NOMO-1 (cell line): ENCODE measurements around the gene URB2.
"Not testable (repeated sequence)": the region's sequence is repeated elsewhere in the genome, so short reads cannot be mapped to it uniquely, and the experiment has no call there.

Source experiments
- DNase-seq, 2 experiments: peaks; one replicate each; lab custom pipeline; 2025; ENCODE audit not compliant: unreplicated experiment in 2 of 2; lab: John Stamatoyannopoulos, UW

Gene URB2

DNA sequence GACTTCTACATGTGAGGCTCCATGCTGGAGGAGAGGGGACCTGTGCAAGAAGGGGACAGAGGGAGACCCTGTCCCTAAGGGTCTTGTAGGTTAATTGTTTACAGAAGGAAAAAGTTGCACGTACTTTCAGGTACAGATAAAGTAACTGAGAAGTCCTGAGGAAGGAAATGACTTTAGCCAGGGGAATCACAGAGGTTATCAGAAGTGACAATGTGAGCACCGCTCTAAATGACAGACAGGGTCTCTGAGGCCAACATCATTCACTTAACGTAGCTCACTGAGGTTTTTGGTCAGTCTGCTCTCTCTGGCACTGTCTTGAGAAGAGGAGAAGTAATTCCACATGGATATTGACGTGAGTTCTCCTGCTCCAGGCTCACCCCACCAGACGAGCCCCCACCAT is 12.1 kb upstream of the URB2 start:
- DNase-seq = no peak

- DNase-seq = no peak
These were observed 11.3 kb upstream of the URB2 start for GRCh38 chr1:229614701-229615100.

DNA sequence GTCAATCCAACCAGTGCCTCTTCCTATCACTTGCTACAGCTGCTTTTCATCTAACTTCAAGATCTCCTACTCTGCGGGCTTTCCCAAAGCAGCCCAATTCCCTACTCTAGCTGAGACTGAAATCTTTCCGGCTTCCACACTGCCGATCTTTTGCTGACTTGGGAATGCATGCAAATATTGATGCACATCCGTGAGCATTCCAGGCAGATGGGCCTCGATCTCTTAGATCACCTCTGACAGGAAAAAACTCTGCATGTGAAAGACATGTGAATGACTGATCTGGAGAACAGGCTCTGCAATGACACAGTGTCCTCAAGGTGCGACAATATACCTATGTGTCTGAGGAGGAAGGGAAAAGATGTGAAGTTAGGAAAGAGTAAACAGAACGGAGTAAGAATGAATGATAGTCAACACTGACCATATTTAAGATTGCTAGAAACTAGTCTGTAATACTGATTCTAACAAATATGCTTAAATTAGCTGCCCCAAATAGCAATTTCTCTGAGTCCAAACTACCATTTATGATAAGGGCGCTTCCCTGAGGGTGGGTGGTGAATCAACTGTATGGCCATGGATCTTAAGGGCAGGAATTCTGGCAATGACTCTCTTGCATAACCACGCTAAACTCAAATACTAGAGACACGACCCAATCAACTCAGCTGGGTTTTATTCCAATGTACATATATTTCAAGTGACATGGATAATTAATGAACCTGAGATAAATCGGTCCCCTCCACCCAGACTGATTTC is 8.5 kb upstream of the URB2 start:
- no peak for DNase-seq

DNA sequence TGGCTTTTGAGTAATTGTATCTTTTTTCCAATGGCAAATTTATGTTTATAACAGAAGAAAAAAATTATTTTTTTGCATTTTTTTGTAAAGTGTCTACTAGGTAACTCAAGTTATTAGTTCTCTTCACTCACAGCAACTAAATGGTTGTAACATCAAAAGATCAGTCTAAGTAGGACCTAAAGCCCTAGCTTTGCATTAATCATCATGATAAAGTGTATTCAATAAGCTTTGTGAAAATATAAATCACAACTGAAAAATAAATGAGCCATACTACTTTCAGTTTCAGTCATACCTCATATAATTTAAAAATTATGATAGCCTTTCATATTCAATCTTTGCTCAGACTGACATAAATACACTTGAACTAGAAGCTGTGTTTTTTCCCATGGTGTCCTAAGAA is 7.0 kb upstream of the URB2 start:
- DNase-seq = no peak

GRCh38 chr1:229619614-229620013 is 6.4 kb upstream of the URB2 start:
- no peak for DNase-seq

GRCh38 chr1:229620876-229621275 is 5.2 kb upstream of the URB2 start:
- no peak for DNase-seq

DNA sequence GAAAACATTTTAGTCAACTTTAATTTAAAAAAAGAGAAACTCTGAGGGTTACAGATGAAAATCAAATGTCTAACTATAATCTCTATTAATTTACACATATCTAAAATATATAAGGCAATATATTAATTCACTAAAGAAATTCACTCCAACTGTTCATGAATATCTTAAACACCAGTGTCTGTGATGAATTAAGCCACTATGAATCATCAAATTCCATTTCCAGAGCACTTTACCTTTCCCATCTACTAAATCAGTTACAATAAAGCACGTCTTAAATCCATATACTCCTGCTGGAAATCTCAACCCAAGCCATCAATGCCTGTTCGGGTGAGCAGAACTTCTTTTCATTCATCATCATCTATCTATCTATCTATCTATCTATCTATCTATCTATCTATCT is 4.4 kb upstream of the URB2 start:
- DNase-seq = no peak

DNA sequence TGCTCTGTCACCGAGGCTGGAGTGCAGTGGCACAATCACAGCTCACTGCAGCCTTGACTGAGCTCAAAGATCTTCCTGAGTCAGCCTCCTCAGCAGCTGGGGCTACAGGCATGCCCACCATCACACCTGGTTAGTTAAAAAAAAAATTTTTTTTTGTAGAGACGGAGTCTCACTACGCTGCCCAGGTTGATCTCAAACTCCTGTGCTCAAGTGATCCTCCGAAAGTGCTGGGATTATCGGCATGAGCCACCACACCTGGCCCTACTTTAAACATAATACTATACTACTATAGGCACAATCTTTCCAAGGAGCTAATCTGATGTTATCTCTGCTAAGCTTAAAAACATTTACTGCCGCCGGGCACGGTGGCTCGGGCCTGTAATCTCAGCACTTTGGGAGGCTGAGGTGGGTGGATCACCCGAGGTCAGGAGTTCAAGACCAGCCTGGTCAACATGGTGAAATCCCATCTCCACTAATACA is 3.4 kb upstream of the URB2 start:
- DNase-seq = not testable (repeated sequence)

GRCh38 chr1:229623225-229623624 is 2.8 kb upstream of the URB2 start:
- DNase-seq = no peak

DNA sequence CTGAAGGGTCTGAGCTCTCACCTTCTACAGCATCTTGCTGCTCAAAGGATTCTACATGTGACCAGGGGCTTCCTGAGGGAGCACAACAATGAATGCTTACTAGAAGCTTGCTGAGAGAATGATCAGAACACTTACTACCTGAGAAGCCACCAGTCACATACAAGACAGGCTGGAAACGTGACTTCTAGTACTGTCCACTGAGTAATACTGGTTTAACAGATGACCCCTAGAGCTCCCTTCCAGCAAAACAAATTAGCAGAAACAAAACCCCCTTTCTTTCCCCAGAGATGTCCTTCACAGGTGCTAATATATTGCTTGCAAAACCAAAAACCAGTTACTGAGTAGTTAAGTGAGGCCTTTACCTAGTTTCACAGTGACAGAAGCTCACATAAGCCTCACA is 2.2 kb upstream of the URB2 start:
- no peak for DNase-seq

- no peak for DNase-seq
These were observed 1.5 kb upstream of the URB2 start for GRCh38 chr1:229624521-229625070.

- DNase-seq = peak; percentile 41 to 45
These were observed 754 bp upstream of the URB2 start for GRCh38 chr1:229625071-229625914.

DNA sequence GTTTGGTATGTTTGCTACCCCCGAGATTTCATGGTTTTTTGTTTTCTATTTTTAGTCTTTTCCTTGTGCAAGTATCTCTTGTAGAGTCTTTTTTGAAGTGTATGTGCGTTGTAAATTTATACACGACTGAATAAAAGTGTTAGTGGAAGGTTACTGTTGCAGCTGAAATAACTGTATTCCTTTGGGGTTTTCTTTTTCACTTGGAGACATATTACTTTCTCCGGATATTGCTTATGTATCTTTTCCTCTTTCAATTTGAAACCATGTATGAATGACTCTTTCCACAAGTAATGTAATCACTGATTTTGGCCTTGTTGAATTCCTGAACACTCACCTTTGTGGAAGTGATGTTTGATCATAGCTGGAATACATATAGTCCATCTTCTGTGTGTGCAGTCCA is 956 bp downstream of the URB2 start:
- no peak for DNase-seq

DNA sequence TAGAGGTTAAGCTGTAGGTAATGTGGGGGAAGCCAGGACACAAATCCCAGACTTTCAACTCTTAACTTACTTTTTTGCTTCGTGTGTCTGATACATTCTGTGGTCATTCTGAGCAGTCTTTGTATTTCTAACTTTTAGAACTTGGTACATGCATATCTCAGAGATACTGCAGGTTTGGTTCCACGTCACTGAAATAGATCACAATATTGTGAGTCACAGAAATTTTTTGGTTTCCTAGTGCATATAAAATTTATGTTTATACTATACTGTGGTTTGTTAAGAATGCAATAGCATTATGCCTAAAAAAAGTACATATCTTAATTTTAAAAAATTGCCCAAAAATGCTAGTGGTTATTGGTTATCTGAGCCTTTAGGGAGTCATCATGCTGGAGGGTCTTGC is 3.2 kb downstream of the URB2 start:
- no peak for DNase-seq

DNA sequence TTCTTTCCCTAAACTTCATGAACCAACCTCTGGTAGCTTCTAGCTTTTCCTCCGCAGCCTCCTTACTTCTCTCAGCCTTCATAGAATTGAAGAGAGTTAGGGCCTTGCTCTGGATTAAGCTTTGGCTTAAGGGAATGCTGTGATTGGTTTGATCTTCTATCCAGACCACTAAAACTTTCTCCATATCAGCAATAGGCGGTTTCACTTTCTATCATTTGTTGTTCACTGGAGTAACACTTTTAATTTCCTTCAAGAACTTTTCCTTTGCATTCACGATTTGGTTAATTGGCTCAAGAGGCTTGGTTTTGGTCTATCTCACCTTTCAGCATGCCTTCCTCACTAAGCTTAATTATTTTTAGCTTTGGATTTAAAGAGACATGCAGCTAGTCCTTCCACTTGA is 5.1 kb downstream of the URB2 start:
- no peak for DNase-seq

GRCh38 chr1:229631966-229632365 is 5.9 kb downstream of the URB2 start:
- no peak for DNase-seq

- no peak for DNase-seq
These were observed 10.0 kb downstream of the URB2 start for GRCh38 chr1:229636042-229636441.

GRCh38 chr1:229637746-229638145 is 11.7 kb downstream of the URB2 start:
- DNase-seq = no peak

DNA sequence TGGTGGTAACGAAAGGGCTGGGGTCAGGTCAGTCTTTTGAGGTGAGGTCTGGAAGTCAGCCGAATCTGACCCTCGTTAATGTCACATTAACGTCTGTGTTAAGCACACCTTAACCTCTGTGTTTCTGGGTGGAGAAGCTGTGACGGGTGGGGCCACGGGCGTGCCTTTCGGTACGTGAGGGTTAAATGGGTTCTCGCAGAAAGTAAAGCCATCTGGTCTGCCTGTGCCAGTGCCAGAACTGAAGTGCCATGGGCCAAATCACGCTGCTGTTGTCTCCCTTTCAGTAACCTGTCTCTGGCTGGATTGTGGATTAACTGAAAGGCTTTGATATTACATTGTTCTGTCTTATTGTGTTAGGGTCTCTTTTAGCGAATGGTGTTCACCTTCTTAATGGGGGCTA is 14.4 kb downstream of the URB2 start:
- no peak for DNase-seq

DNA sequence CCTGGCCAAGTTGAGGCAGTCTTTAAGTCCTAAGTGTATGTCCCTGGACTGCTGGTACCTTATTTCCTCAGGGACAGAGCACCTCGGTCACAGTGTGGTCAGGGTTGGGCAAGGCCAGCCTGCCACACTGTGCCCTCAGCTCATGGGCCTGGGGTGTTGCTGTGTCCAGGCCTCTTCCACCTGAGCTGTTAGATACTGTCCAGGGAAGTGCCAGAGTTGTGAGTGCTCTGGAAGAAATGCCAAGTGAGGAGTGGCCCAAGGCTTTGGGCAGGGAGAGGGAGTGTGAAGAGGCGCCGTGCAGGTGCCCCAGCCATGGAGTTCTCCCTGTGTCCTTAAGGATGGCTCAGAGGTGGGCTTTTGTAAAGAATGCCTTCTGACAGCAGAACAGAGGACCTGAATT is 15.3 kb downstream of the URB2 start:
- no peak for DNase-seq

DNA sequence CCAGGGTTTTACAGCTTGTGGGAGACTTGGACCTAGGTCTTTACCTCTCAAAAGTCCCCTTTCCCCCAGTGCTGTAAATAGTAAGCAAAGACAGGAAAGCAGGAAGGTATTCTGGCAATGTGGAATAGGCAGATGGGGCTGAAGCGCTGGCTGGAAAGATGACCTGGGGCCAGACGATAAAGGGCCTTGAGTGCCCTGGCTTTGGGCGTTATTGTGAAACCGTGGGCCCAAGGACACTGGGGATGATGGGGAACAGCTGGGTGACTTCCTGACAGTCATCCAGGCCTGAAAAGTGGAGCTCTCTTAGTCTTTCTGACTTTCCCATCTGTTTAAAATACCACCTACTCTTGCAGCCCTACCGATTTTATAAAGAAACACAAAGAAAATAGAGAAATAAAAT is 16.3 kb downstream of the URB2 start:
- DNase-seq = no peak

DNA sequence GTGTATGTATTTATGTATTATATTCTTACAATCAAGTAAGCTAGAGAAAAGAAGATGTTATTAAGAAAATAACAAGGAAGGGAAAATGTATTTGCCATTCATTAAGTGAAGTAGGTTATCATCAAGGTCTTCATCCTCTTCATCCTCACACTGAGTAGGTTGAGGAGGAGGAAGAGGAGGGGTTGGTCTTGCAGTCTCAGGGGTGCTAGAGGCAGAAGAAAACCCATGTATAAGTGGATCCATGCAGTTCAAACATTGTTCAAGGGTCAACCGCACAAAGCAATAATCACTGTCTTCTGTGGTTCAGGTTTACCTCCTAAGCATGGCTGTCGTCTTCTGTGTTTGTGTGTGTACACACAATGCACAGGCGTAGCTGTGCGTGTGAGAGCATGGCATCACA is 16.9 kb downstream of the URB2 start:
- DNase-seq = no peak
